ENCODE data around the gene IQCK. TPM values are rescaled to one million over a fixed set of nuclear protein-coding genes. Genes with fewer than 3 reads are reported as not detected.

IQCK gene
- total and polyA plus RNA-seq, 12 donors, result 8.2 to 35.2 (median 14.9) TPM

DNA sequence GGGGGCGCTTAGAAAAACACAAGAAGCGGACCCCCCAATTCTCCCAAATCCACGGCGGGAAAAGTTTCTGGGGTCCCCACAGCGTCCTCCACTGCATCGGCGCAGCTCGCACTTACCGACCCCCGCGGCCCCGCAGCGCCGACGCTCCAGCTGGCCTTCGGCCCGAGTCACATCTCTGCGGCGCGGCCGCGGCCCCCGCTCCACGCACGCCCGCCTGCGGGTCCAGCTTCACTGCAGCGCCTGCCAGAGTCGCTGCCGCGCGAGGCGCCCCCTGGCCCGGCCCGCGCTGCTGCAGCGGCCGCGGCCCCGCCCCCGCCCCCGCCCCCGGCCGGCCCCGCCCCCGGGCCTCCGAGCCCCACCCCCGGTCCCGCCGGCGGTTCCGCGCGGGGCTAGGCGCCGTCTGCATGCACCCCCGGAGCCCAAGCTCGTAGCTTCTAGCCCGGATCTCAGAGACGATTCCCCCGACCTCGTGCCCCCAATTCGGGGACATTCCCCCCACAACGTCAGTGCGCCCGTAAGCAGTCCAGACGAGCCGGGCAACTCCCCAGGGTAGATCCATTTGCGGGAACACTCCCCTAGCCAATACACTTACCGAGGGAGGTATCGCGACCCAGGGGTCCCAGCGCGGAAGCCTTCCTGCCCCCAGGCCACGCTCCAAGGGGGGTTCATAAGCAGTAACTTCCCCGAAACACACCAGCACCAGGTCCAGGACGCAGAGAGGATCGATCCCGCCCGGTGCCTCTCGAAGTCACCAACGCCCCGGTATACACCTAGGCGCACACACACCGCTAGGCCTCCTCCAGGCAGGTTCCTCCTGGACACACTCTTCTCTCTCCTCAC is 166.8 kb downstream of the IQCK start, which contains the start of gene GPRC5B:
Gene GPRC5B (minus strand): TSS at position 238 of the 840 bp plus-strand sequence. CDS start 12,003 bp downstream, outside the sequence.
- H3K4me1 ChIP-seq (replicated peaks in 1 of 2), result peaks cover 5 to 19% of the 10 kb centered on the region in 2 donors
- H3K27ac ChIP-seq, result peak within 1 kb of the TSS in 2 of 5 donors; percentile 10 to 15
- intact Hi-C loops (cut with DNase I), result loop anchor here (5.0 kb wide), 2 partner anchors 168 to 283 kb away; partner anchors contain the start of genes IQCK (in 1 of the 2) and KNOP1 (in 1 of the 2)
- DNase-seq, result peak; percentile 18 to 56 (median 38)
- no peaks in the 10 kb centered on the region for H3K9me3 ChIP-seq (replicated peaks in 1 of 3)
- peak in 1 of 2 donors; percentile 19 for TF ChIP-seq POLR2A (IDR thresholded peaks at IDR 0.05)
- TF ChIP-seq, protein P1, sequence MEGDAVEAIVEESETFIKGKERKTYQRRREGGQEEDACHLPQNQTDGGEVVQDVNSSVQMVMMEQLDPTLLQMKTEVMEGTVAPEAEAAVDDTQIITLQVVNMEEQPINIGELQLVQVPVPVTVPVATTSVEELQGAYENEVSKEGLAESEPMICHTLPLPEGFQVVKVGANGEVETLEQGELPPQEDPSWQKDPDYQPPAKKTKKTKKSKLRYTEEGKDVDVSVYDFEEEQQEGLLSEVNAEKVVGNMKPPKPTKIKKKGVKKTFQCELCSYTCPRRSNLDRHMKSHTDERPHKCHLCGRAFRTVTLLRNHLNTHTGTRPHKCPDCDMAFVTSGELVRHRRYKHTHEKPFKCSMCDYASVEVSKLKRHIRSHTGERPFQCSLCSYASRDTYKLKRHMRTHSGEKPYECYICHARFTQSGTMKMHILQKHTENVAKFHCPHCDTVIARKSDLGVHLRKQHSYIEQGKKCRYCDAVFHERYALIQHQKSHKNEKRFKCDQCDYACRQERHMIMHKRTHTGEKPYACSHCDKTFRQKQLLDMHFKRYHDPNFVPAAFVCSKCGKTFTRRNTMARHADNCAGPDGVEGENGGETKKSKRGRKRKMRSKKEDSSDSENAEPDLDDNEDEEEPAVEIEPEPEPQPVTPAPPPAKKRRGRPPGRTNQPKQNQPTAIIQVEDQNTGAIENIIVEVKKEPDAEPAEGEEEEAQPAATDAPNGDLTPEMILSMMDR (IDR thresholded peaks at IDR 0.05), result peak in 1 of 6 experiments; percentile 13
- no peaks in the 10 kb centered on the region for H3K27me3 ChIP-seq
- WGBS, 4 donors, result 0 to 2% (median 2%) methylated on average over 1 to 85 of the region's 85 CpGs
- H3K4me3 ChIP-seq, result peak within 1 kb of the TSS; percentile 6 to 89 (median 38)
- no peaks in the 10 kb centered on the region for H3K36me3 ChIP-seq (replicated peaks in 1 of 2)

DNA sequence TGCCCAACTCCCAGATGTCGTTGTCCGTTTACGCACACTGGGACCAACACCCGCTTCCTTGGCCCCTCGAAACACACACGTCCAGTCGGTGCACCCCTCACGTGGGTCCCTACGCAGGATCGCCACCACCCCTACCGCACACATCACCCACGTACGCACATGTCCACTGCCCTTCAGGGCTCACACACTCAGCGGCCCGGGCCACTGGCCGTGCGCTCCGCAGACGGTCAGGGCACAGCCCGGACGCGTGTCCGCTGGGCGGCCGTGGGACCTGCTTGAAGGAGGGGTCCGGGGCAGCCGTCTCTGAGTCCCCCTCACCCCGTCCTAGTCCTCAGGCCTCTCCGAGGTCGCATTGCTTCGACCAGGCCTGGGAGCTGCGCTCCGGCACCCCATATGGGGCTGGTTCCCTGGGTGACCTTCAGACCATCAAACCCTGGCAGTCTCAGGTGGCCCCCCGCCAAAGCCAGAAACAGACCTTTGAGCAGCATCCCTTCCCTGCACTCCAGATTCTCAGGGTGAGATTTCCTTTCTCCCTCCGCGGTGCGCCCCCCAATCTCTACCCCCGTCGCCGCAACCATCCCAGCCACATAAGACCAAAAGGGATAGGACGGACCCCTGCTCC is 167.5 kb downstream of the IQCK start:
- no peak overlapping the region for H3K27ac ChIP-seq
- peak in 5 of 7 donors; percentile 26 to 31 (median 30) for DNase-seq
- WGBS, 4 donors, result 14 to 25% (median 18%) methylated on average over 14 to 41 of the region's 41 CpGs

GRCh38 chr16:19886073-19886941 is 168.2 kb downstream of the IQCK start:
- Histone ChIP-seq H3K4me1 (replicated peaks in 1 of 2) (peaks cover 5 to 19% of the 10 kb centered on the region in 2 donors), H3K27ac (no peak overlapping the region), H3K9me3 (replicated peaks in 1 of 3) (no peaks in the 10 kb centered on the region), H3K36me3 (replicated peaks in 1 of 2) (no peaks in the 10 kb centered on the region), H3K4me3 (peak overlapping the region in 1 of 4 donors; percentile 89), H3K27me3 (no peaks in the 10 kb centered on the region)
- WGBS, 4 donors, result 4 to 6% (median 5%) methylated on average over 18 to 20 of the region's 20 CpGs
- peak; percentile 70 to 92 (median 79) for DNase-seq
- intact Hi-C loops (cut with DNase I), result loop anchor here (5.0 kb wide), 1 partner anchor 284 kb away; no protein-coding TSS in a partner anchor
- TF ChIP-seq, protein P1 (IDR thresholded peaks at IDR 0.05), result peak; percentile 99 to 100 (median 100)
- peak in 1 of 2 donors; percentile 32 for TF ChIP-seq POLR2A (IDR thresholded peaks at IDR 0.05)

More for the DNA sequence above, 167.5 kb downstream of the IQCK start:
- intact Hi-C loops (cut with DNase I), result loop anchor here (5.0 kb wide), 1 partner anchor 283 kb away; no protein-coding TSS in a partner anchor
- no peaks in the 10 kb centered on the region for H3K9me3 ChIP-seq (replicated peaks in 1 of 3)
- H3K4me1 ChIP-seq (replicated peaks in 1 of 2), result peaks cover 5 to 19% of the 10 kb centered on the region in 2 donors
- no peaks in the 10 kb centered on the region for H3K27me3 ChIP-seq
- H3K4me3 ChIP-seq, result peak overlapping the region in 1 of 4 donors; percentile 89
- H3K36me3 ChIP-seq (replicated peaks in 1 of 2), result no peaks in the 10 kb centered on the region
- TF ChIP-seq, protein P1 (IDR thresholded peaks at IDR 0.05), result no peak
- TF ChIP-seq POLR2A (IDR thresholded peaks at IDR 0.05), result no peak
